Measurements from ENCODE around the gene ATRN.

DNA sequence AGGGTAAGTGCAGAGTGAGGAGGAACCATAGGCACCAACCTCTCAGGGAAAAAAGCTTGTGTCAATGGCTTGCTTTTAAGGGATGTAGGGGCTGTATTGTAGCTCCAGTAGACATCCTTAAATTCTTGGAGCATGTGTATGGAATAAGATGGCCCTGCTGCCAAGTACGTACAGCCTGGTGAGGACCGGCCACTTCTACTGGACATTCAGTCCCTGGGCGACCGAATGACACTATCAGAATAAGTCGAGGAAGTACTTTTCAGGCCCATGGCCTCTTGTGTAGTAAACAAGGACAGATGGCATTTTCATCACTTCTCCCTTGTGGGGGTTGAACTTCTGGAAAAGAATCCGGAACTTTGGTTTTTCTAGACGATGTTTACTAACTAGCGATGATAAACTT is 159.6 kb downstream of the ATRN start:
- no peak for TF ChIP-seq CTCF (conservative IDR thresholded peaks at IDR 0.05 in 1 of 2, IDR thresholded peaks at IDR 0.05 in 1 of 2; ENCODE audit: extremely low read depth in 1 of 2, insufficient read depth in 1 of 2, low read depth in 1 of 2, low read length in 2 of 2)
- no peak for TF ChIP-seq EZH2 (IDR thresholded peaks at IDR 0.05; ENCODE audit: borderline replicate concordance, low read length)
